ENCODE results near the gene DOCK2.

Gene DOCK2

DNA sequence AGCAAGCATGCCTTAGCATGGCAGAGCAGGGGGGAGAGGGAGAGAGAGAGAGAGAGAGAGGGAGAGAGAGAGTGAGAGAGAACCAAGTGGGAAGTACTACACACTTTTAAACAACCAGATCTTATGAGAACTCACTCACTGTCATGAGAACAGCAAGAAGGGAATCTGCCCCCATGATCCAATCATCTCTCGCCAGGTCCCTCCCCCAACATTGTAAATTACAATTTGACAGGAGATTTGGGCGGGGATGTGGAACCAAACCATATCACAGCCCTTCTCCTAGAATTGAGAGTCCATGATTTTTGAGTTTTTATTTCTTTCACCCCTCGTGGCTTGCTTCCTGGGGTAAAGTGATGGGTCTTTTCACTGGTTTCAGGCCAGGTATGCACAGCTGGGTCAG, 98.8 kb downstream of the DOCK2 start:
- Histone ChIP-seq H3F3A (ENCODE audit: insufficient read depth) (0 out of 2 replicates have a peak, but pooled peaks cover 6% of the 10 kb centered on the region), H2AFZ (ENCODE audit: low read depth, low read length, severe bottlenecking) (no peak overlapping the region), H3K36me3 (ENCODE audit: low read length) (peaks cover 38% of the 10 kb centered on the region; the same call in 1 of the 2 replicates), H3K27me3 (ENCODE audit: low read length) (no peaks in the 10 kb centered on the region), H3K9me2 (replicated peaks; ENCODE audit: insufficient read depth, low read length) (no peaks in the 10 kb centered on the region), H4K20me1 (ENCODE audit: low read depth, low read length) (no peaks in the 10 kb centered on the region), H3K27ac (ENCODE audit: low read depth, low read length) (no peak overlapping the region), H3K9ac (ENCODE audit: low read length) (no peak overlapping the region), H3K9me3 (ENCODE audit: insufficient read depth, low read length) (no peaks in the 10 kb centered on the region), H3K4me3 (ENCODE audit: insufficient read depth, low read length, poor library complexity, severe bottlenecking) (no peak overlapping the region), H3K79me2 (ENCODE audit: insufficient read depth, low read length) (peaks cover 11% of the 10 kb centered on the region; the same call in 1 of the 2 replicates), H3K4me2 (ENCODE audit: low read depth, low read length, poor library complexity, severe bottlenecking) (no peak overlapping the region)
- TF ChIP-seq CTCF (IDR thresholded peaks at IDR 0.05; ENCODE audit: insufficient read depth, low read length, poor library complexity, severe bottlenecking) = no peak
- no peak for TF ChIP-seq EZH2phosphoT487 (conservative IDR thresholded peaks at IDR 0.05; ENCODE audit: low read length)

DNA sequence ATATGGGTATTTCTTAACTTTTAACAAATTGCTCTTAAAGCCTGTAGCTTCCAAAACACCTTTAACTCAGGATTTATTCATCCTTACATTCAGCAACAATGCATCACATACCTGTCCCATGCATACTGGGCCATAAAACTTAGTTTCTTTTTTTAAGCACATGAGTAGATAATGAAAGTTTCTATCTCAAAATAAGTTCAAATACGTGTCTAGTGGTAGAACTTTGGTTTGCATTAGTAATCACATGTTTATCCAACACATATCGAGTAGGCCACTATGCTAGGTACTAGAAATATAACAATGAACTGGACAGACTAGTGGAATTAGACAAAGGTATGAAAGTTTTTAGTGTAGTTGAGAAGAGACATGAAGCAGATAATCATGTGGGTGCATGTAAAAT, 99.6 kb downstream of the DOCK2 start:
- Histone ChIP-seq H4K20me1 (ENCODE audit: low read depth, low read length) (no peaks in the 10 kb centered on the region), H3F3A (ENCODE audit: insufficient read depth) (0 out of 2 replicates have a peak, but pooled peaks cover 6% of the 10 kb centered on the region), H3K36me3 (ENCODE audit: low read length) (peaks cover 38% of the 10 kb centered on the region; the same call in 1 of the 2 replicates), H2AFZ (ENCODE audit: low read depth, low read length, severe bottlenecking) (no peak overlapping the region), H3K9ac (ENCODE audit: low read length) (no peak overlapping the region), H3K79me2 (ENCODE audit: insufficient read depth, low read length) (peaks cover 11% of the 10 kb centered on the region; the same call in 1 of the 2 replicates), H3K27me3 (ENCODE audit: low read length) (no peaks in the 10 kb centered on the region), H3K27ac (ENCODE audit: low read depth, low read length) (no peak overlapping the region), H3K9me2 (replicated peaks; ENCODE audit: insufficient read depth, low read length) (no peaks in the 10 kb centered on the region), H3K4me3 (ENCODE audit: insufficient read depth, low read length, poor library complexity, severe bottlenecking) (no peak overlapping the region), H3K9me3 (ENCODE audit: insufficient read depth, low read length) (no peaks in the 10 kb centered on the region), H3K4me2 (ENCODE audit: low read depth, low read length, poor library complexity, severe bottlenecking) (no peak overlapping the region)
- no peak for TF ChIP-seq EZH2phosphoT487 (conservative IDR thresholded peaks at IDR 0.05; ENCODE audit: low read length)
- TF ChIP-seq CTCF (IDR thresholded peaks at IDR 0.05; ENCODE audit: insufficient read depth, low read length, poor library complexity, severe bottlenecking) = no peak

- no peaks in the 10 kb centered on the region for H3K27me3 ChIP-seq (ENCODE audit: low read length)
- TF ChIP-seq CTCF (IDR thresholded peaks at IDR 0.05; ENCODE audit: insufficient read depth, low read length, poor library complexity, severe bottlenecking) = no peak
- TF ChIP-seq EZH2phosphoT487 (conservative IDR thresholded peaks at IDR 0.05; ENCODE audit: low read length) = no peak
- peaks cover 16% of the 10 kb centered on the region; the same call in 1 of the 2 replicates for H3K36me3 ChIP-seq (ENCODE audit: low read length)
- 0 out of 2 replicates have a peak, but pooled peaks cover 6% of the 10 kb centered on the region for H3F3A ChIP-seq (ENCODE audit: insufficient read depth)
- no peaks in the 10 kb centered on the region for H4K20me1 ChIP-seq (ENCODE audit: low read depth, low read length)
- no peaks in the 10 kb centered on the region for H3K9me2 ChIP-seq (replicated peaks; ENCODE audit: insufficient read depth, low read length)
- H3K79me2 ChIP-seq (ENCODE audit: insufficient read depth, low read length) = peaks cover 3% of the 10 kb centered on the region; the same call in 1 of the 2 replicates
- no peak overlapping the region for H3K4me3 ChIP-seq (ENCODE audit: insufficient read depth, low read length, poor library complexity, severe bottlenecking)
- H3K9ac ChIP-seq (ENCODE audit: low read length) = no peak overlapping the region
- H2AFZ ChIP-seq (ENCODE audit: low read depth, low read length, severe bottlenecking) = no peak overlapping the region
- no peak overlapping the region for H3K4me2 ChIP-seq (ENCODE audit: low read depth, low read length, poor library complexity, severe bottlenecking)
- H3K9me3 ChIP-seq (ENCODE audit: insufficient read depth, low read length) = no peaks in the 10 kb centered on the region
- H3K27ac ChIP-seq (ENCODE audit: low read depth, low read length) = no peak overlapping the region
Measured at GRCh38 chr5:169740435-169740834, 103.4 kb downstream of the DOCK2 start.
